GM12801 (cell line): ENCODE measurements around the gene FHAD1.

Experiments used
- TF ChIP-seq, protein P1 (sequence below): IDR thresholded peaks from one replicate; pipeline ENCODE4 v1.5.1; 2011; ENCODE audit warnings: control low read depth; ENCODE audit not compliant: insufficient read length; ENCODE audit errors: extremely low read depth

The FHAD1 gene

DNA sequence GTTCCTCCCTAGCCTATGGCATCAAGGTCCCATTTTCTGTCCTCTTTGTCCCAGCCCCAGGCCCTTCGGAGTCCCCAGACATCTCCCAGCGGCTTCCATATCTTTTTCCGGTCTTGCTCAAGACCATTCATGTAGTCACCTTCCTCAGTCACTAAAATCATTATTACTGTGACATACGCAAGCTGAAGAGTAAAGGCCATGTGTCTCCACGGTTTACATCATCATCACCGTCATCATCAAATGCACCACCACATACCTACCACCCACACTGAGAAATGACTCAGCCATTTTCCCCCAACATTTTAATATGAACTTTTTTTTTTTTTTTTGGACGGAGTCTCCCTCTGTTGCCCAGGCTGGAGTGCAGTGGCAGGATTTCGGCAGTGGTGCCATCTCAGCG is 43.4 kb downstream of the FHAD1 start:
- TF ChIP-seq, protein P1, sequence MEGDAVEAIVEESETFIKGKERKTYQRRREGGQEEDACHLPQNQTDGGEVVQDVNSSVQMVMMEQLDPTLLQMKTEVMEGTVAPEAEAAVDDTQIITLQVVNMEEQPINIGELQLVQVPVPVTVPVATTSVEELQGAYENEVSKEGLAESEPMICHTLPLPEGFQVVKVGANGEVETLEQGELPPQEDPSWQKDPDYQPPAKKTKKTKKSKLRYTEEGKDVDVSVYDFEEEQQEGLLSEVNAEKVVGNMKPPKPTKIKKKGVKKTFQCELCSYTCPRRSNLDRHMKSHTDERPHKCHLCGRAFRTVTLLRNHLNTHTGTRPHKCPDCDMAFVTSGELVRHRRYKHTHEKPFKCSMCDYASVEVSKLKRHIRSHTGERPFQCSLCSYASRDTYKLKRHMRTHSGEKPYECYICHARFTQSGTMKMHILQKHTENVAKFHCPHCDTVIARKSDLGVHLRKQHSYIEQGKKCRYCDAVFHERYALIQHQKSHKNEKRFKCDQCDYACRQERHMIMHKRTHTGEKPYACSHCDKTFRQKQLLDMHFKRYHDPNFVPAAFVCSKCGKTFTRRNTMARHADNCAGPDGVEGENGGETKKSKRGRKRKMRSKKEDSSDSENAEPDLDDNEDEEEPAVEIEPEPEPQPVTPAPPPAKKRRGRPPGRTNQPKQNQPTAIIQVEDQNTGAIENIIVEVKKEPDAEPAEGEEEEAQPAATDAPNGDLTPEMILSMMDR: no peak

DNA sequence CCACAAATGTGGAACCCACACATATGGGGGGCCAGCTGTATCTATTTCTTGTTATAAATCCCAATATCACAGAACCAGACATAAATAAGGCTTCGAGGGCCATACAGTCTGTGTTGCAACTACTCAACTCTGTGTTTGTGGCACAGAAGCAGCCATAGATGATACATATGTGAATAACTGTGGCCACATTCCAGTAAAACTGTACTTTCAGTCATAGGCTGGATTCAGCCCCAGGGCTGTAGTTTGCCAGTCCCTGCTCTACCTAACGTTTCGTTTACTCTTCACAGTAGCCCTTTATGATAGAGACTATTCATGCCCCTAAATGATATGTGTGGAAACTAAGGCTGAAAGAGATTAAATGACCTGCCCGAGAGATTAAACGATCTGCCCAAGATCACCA is 48.7 kb downstream of the FHAD1 start:
- TF ChIP-seq, protein P1: no peak

DNA sequence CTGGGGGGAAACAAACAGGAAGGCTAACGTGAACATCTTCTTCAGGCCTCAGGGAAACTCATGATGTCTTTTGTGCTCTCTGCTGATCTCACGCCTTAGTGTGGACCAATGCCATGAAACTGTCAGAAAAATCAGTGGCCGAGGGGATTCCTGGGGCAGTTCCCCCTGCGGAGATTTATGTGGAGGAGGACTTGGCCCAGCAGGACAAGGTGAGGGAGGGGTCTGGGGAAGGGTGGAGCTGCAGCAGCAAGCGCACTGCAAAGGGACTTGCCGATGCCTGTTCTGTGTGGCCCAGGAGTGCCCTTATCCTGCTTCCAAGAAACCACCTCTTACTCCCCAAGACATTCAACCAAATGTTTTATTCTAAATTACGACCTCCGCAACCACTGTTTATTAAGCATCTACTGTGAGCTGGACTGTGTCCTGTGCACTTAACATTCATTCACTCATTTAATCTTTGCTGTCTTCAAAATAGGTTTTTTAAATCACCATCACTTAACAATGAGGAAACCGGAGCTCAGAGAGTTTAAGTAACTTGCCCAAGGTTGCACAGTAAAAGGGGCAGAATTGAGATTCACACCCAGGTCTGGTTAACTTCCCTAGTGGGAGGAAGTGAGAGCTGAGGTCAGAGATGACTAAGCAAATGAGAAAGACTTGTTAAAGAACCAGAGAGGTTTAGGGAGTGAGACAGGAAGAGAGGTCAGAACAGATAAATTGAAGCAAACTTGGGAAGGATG is 49.7 kb downstream of the FHAD1 start:
- TF ChIP-seq, protein P1: no peak

DNA sequence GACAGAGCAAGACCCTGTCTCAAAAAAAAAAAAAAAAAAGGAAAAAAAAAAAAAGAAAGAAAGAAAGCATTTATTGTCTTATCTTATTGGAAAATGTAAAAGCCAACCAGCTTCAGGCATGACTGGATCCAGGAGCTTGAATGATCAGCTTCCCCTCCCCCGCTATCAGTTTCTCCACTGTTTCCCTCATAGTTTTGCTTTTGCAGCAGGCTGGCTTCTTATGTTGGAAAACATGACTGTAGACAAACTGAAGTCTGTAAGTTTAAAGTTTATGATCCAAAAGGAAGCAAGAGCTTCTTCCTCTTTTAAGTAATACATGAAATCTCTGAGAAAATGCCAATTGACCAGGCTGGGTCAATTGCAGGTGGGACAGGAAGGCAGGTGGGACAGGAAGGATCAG is 52.2 kb downstream of the FHAD1 start:
- TF ChIP-seq, protein P1: no peak

DNA sequence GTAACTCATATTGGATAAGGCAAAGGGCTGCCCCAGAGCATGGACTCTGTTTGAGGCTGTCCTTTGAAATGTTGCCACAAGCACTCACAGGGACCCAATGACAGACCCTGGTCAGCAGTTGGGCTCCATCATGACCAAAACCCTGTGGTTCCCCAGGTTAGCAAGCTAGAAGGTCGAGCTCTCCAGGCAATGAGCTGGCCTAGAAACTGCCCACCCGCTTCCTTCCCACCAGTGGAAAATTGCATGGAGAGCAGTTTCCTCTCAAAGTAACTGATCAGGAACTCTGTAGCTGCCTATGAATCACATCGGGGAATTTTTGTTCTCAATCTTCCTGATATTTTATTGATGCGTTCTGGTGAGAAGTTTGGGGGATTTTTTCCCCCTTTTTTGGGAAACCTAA is 52.8 kb downstream of the FHAD1 start:
- TF ChIP-seq, protein P1: no peak

DNA sequence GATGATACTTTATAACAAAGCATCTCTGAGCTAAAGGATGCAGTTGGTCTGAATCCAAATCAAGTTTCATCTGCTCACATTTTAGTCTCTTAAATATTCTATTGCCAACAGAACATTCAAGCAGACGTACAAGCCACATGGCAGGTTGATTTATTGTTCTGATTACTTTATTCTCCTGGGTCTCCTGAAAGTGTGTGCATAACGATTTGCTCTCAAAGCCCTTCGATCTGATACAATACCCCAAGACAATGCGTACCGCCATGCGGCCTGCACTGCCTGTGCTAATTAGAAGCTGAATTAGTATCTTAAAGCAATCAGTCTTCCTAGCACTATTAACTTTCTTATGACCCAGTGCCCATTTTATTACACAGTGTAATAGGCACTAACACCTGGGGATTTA is 56.9 kb downstream of the FHAD1 start:
- TF ChIP-seq, protein P1: no peak

DNA sequence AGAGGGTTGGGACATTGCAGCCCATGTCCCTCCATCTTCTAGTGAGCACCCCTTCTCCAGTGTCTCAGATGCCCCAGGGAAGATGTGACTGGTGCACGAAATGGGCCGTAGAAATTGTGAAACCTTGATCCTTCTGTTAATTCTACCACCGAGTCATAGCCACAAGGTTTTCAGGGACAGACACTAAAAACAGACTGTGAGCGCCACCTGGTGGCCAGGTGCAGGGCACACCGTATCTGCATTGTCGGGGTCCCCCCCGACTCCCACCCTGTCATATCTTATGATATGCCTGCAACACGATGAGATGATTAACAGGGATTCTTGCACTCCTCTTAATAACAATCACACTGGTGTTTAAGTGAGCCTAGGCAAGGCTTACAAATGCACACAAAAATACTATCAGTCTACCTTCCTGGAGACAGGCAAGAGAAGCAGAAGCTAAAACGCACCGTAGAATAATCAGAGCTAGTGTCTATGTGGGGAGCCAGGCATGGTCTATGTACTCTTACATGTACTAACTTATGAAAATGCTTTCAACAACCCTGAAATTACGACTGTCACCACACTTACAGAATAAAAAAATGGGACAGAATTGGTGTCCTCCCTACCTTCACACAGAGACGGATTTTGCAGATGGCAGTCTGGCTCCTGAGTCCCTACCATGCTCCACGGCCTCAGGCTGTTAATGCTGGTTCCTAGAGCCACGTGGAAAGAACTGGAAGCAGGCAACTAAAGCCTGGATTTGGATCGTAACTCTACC is 57.9 kb downstream of the FHAD1 start:
- TF ChIP-seq, protein P1: no peak
